Neuronal stem cell (in vitro differentiated cells): ENCODE results near the gene MROH2A.
A peak's percentile ranks its signal among the peaks of the same experiment; 100 is the strongest.

ENCODE experiments used
- DNase-seq: peaks from one replicate; pipeline ENCODE4 v3.0.0-alpha.2; 2013; ENCODE audit warnings: low spot score
- H2AFZ ChIP-seq: one replicate; pipeline ENCODE4 v1.6.1; 2013; ENCODE audit warnings: mild to moderate bottlenecking, low read length, inconsistent platforms
- H2AK5ac ChIP-seq: 2 replicates; pipeline ENCODE4 v1.6.1; 2013; ENCODE audit warnings: low read depth, mild to moderate bottlenecking, inconsistent platforms, low read length, moderate library complexity, mixed read lengths
- H2BK120ac ChIP-seq: 2 replicates; pipeline ENCODE4 v1.6.1; 2013; ENCODE audit warnings: low read depth, mild to moderate bottlenecking, inconsistent platforms, low read length, moderate library complexity, mixed read lengths
- H2BK12ac ChIP-seq: one replicate; pipeline ENCODE4 v1.6.1; 2013; ENCODE audit warnings: low read length, inconsistent platforms
- H2BK15ac ChIP-seq: 2 replicates; pipeline ENCODE4 v1.6.1; 2013; ENCODE audit warnings: mild to moderate bottlenecking, low read length, inconsistent platforms, mixed read lengths
- H2BK5ac ChIP-seq: one replicate; pipeline ENCODE4 v1.6.1; 2013; ENCODE audit warnings: inconsistent platforms, mild to moderate bottlenecking, low read length, moderate library complexity
- H3K14ac ChIP-seq: one replicate; pipeline ENCODE4 v1.6.1; 2013; ENCODE audit warnings: low read length, inconsistent platforms
- H3K18ac ChIP-seq: 2 replicates; pipeline ENCODE4 v1.6.1; 2013; ENCODE audit warnings: low read length, inconsistent platforms
- H3K23ac ChIP-seq: 2 replicates; pipeline ENCODE4 v1.6.1; 2013; ENCODE audit warnings: low read depth, mild to moderate bottlenecking, mixed read lengths, low read length, inconsistent platforms; ENCODE audit not compliant: poor library complexity
- H3K27ac ChIP-seq: replicated peaks from 3 replicates; pipeline ENCODE4 v1.5.1; 2013; ENCODE audit warnings: low read length, inconsistent platforms
- H3K27me3 ChIP-seq, 3 experiments: 2 replicates each; pipeline ENCODE4 v1.6.1; 2013; ENCODE audit warnings: low read length in 3 of 3, mild to moderate bottlenecking in 2 of 3, inconsistent platforms in 1 of 3, low read depth in 1 of 3, mixed read lengths in 1 of 3, moderate library complexity in 1 of 3; ENCODE audit not compliant: control insufficient read depth in 3 of 3, insufficient read depth in 3 of 3
- H3K36me3 ChIP-seq, 2 donors: replicated peaks in 1 of 2; 2 replicates each; pipeline ENCODE4 v1.6.1; 2013; ENCODE audit warnings: low read length in 2 of 2; ENCODE audit not compliant: control insufficient read depth in 2 of 2, insufficient read depth in 2 of 2
- H3K4ac ChIP-seq: 2 replicates; pipeline ENCODE4 v1.6.1; 2013; ENCODE audit warnings: inconsistent platforms, mild to moderate bottlenecking, low read length, moderate library complexity
- H3K4me1 ChIP-seq, 2 donors: 1 replicate in 1 of 2; 2 replicates in 1 of 2; pipeline ENCODE4 v1.6.1; 2013; ENCODE audit warnings: low read length in 2 of 2, low read depth in 1 of 2; ENCODE audit not compliant: control insufficient read depth in 2 of 2, insufficient read depth in 1 of 2
- H3K4me2 ChIP-seq: one replicate; pipeline ENCODE4 v1.6.1; 2013; ENCODE audit warnings: mild to moderate bottlenecking, low read length, inconsistent platforms; ENCODE audit not compliant: insufficient read depth, poor library complexity, severe bottlenecking
- H3K4me3 ChIP-seq, 2 donors: 2 replicates each; pipeline ENCODE4 v1.5.1; 2013; ENCODE audit warnings: low read length in 2 of 2, mild to moderate bottlenecking in 2 of 2, inconsistent platforms in 1 of 2, moderate library complexity in 1 of 2
- H3K79me1 ChIP-seq: one replicate; pipeline ENCODE4 v1.6.1; 2013; ENCODE audit warnings: low read depth, mild to moderate bottlenecking, inconsistent platforms, low read length, moderate library complexity
- H3K9ac ChIP-seq: one replicate; pipeline ENCODE4 v1.6.1; 2013; ENCODE audit warnings: mild to moderate bottlenecking, low read depth, low read length, inconsistent platforms; ENCODE audit not compliant: poor library complexity
- H3K9me3 ChIP-seq, 2 donors: replicated peaks in 1 of 2; 2 replicates each; pipeline versions ENCODE3 to v1.6.1; 2013; ENCODE audit warnings: low read length in 2 of 2, mild to moderate bottlenecking in 2 of 2, inconsistent platforms in 1 of 2, low read depth in 1 of 2, mixed read lengths in 1 of 2, moderate library complexity in 1 of 2; ENCODE audit not compliant: control insufficient read depth in 2 of 2, insufficient read depth in 1 of 2
- H4K8ac ChIP-seq: one replicate; pipeline ENCODE4 v1.6.1; 2013; ENCODE audit warnings: low read depth, mild to moderate bottlenecking, inconsistent platforms, low read length, moderate library complexity
- H4K91ac ChIP-seq: one replicate; pipeline ENCODE4 v1.6.1; 2013; ENCODE audit warnings: low read length, low read depth, mild to moderate bottlenecking, inconsistent platforms; ENCODE audit not compliant: poor library complexity
- WGBS, 2 donors: extraction: QIAGEN DNeasy Blood & Tissue Kit; methylation state at CpG; one replicate each; pipeline ENCODE4 v1.1.7; 2013; ENCODE audit warnings: missing lambda C conversion rate in 2 of 2, mixed read lengths in 1 of 2; ENCODE audit not compliant: insufficient read length in 2 of 2, insufficient replicate concordance in 1 of 2; ENCODE audit errors: extremely low coverage in 2 of 2; 5-methylcytosine and 5-hydroxymethylcytosine counted together

MROH2A gene

DNA sequence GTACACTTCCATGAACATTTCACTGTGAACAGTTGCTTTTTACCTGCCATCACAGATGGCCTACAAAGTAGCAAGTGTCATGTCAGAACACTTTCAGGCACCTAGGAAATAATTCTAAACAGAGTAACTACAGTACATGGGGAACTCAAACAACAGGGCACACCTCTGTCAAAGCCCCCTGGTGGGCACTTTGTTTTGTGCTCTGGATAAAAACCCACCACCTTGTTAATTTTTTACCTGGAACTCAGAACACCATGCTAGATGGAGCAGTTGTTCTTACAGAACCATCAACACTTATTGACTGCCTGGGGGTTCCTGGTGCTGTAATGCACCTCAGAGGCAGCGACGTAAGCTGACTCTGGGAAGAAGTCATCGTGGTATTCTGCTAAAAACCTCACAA is 87.7 kb downstream of the MROH2A start:
- H2BK15ac ChIP-seq = no peak overlapping the region

GRCh38 chr2:233866479-233866878 is 88.3 kb downstream of the MROH2A start:
- Histone ChIP-seq H3K18ac (no peak overlapping the region), H2BK15ac (no peak overlapping the region), H4K91ac (no peak overlapping the region), H3K23ac (no peak overlapping the region), H3K4me3 (no peak overlapping the region), H2AK5ac (no peak overlapping the region), H3K27me3 (peaks cover 0 to 6% (median 0%) of the 10 kb centered on the region in 3 experiments), H3K79me1 (peaks cover 1% of the 10 kb centered on the region), H3K27ac (no peak overlapping the region), H3K4me2 (no peak overlapping the region), H2AFZ (no peak overlapping the region), H4K8ac (no peak overlapping the region), H3K14ac (peak overlapping the region; percentile 56), H3K9me3 (peaks cover 0 to 7% of the 10 kb centered on the region in 2 donors), H2BK120ac (no peak overlapping the region), H3K4me1 (peaks cover 0 to 1% of the 10 kb centered on the region in 2 donors), H3K9ac (no peak overlapping the region), H2BK12ac (no peak overlapping the region), H3K4ac (no peak overlapping the region), H3K36me3 (peaks cover 0 to 10% of the 10 kb centered on the region in 2 donors), H2BK5ac (no peak overlapping the region)
- WGBS, 2 donors = no CpG with 5 or more reads among the region's 11 CpGs
- no peak for DNase-seq

More for the DNA sequence above, 87.7 kb downstream of the MROH2A start:
- Histone ChIP-seq H3K27me3 (peaks cover 0 to 6% (median 0%) of the 10 kb centered on the region in 3 experiments), H3K14ac (no peak overlapping the region), H3K36me3 (peaks cover 0 to 10% of the 10 kb centered on the region in 2 donors), H2BK12ac (no peak overlapping the region), H4K8ac (no peak overlapping the region), H3K9me3 (peaks cover 0 to 7% of the 10 kb centered on the region in 2 donors), H3K27ac (no peak overlapping the region), H3K23ac (no peak overlapping the region), H2AK5ac (no peak overlapping the region), H3K4ac (no peak overlapping the region), H3K4me2 (no peak overlapping the region), H3K79me1 (peaks cover 1% of the 10 kb centered on the region), H2AFZ (no peak overlapping the region), H3K4me3 (no peak overlapping the region), H2BK5ac (no peak overlapping the region), H4K91ac (no peak overlapping the region), H3K18ac (no peak overlapping the region), H2BK120ac (no peak overlapping the region), H3K9ac (no peak overlapping the region), H3K4me1 (peaks cover 0 to 1% of the 10 kb centered on the region in 2 donors)
- no peak for DNase-seq
- no CpG with 5 or more reads among the region's 3 CpGs for WGBS, 2 donors

DNA sequence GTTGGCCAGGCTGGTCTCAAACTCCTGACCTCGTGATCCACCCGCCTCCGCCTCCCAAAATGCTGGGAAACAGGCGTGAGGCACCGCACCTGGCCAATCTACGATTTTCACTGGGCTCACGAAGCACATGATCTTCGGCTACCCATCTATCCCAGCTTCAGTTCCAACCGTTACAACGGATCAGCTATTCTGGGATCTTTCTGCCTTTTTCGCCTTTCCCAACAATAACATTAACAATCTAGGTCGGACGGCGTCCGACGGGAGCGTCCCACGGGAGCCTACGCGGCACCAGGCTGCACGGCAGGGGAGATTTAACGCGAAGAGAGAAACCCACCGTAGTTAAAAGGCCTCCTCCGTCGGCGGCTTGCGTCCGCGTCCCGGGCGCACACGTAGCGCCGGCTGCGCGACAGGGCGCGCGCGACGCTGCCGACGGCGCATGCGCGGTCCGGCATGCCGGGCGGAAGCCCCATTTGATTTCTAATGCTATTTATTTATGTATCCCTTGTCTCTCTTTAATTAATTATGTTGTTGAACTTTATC is 89.9 kb downstream of the MROH2A start, which contains the start of gene MSL3B:
MSL3B (minus strand) TSS at position 394 of the 540 bp plus-strand sequence.
- H3K14ac ChIP-seq = no peak within 1 kb of the TSS
- no peak within 1 kb of the TSS for H2BK15ac ChIP-seq
- H3K18ac ChIP-seq = peak within 1 kb of the TSS; percentile 95
- H3K27ac ChIP-seq = no peak within 1 kb of the TSS
- no peak within 1 kb of the TSS for H2AFZ ChIP-seq
- no peak within 1 kb of the TSS for H2AK5ac ChIP-seq
- H2BK12ac ChIP-seq = no peak within 1 kb of the TSS
- H3K4me1 ChIP-seq = peaks cover 0 to 1% of the 10 kb centered on the region in 2 donors
- H3K9me3 ChIP-seq = peaks cover 0 to 6% of the 10 kb centered on the region in 2 donors
- peaks cover 0 to 10% of the 10 kb centered on the region in 2 donors for H3K36me3 ChIP-seq
- H2BK5ac ChIP-seq = no peak within 1 kb of the TSS
- peak within 1 kb of the TSS; percentile 75 for H3K9ac ChIP-seq
- peak; percentile 26 for DNase-seq
- peaks cover 1% of the 10 kb centered on the region for H3K79me1 ChIP-seq
- H3K23ac ChIP-seq = no peak within 1 kb of the TSS
- WGBS, 2 donors = no CpG with 5 or more reads among the region's 50 CpGs
- no peak within 1 kb of the TSS for H4K8ac ChIP-seq
- peak within 1 kb of the TSS; percentile 54 for H3K4me2 ChIP-seq
- H3K4ac ChIP-seq = no peak within 1 kb of the TSS
- peaks cover 0 to 9% (median 0%) of the 10 kb centered on the region in 3 experiments for H3K27me3 ChIP-seq
- H3K4me3 ChIP-seq = peak within 1 kb of the TSS in 1 of 2 donors; percentile 83
- H2BK120ac ChIP-seq = no peak within 1 kb of the TSS
- no peak within 1 kb of the TSS for H4K91ac ChIP-seq

DNA sequence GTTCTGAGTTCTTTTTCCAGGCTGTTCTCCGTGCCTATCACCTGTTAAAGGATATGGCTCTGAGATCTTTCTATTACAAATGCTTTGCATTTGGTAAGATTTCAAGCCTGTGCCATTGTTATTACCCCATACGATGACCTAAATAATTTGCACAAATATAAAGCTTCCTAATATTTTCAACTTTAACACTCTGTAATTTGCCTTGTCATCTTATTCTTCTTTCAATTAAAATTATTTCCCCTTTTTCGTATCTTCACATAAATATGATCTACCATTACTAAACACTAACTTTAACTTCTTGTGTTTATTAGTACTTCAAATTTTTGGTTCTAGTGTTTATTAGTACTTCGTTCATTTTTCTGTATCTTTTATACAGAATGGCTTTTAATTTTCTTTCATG is 93.3 kb downstream of the MROH2A start:
- no peak for DNase-seq
- H3K14ac ChIP-seq = no peak overlapping the region
- H3K9ac ChIP-seq = no peak overlapping the region
- H4K91ac ChIP-seq = no peak overlapping the region
- H2AK5ac ChIP-seq = no peak overlapping the region
- peaks cover 1% of the 10 kb centered on the region for H3K79me1 ChIP-seq
- peaks cover 0 to 18% (median 0%) of the 10 kb centered on the region in 3 experiments for H3K27me3 ChIP-seq
- no peak overlapping the region for H3K4me2 ChIP-seq
- no peak overlapping the region for H2BK120ac ChIP-seq
- peaks cover 0 to 2% of the 10 kb centered on the region in 2 donors for H3K9me3 ChIP-seq
- H2BK15ac ChIP-seq = no peak overlapping the region
- WGBS, 2 donors = 100% methylated on average over 1 of the region's 4 CpGs
- H2BK5ac ChIP-seq = no peak overlapping the region
- no peak overlapping the region for H3K23ac ChIP-seq
- H4K8ac ChIP-seq = no peak overlapping the region
- H3K4me3 ChIP-seq = no peak overlapping the region
- H3K4me1 ChIP-seq = no peaks in the 10 kb centered on the region
- H3K4ac ChIP-seq = no peak overlapping the region
- H2AFZ ChIP-seq = no peak overlapping the region
- H3K27ac ChIP-seq = no peak overlapping the region
- peaks cover 0 to 4% of the 10 kb centered on the region in 2 donors for H3K36me3 ChIP-seq
- no peak overlapping the region for H2BK12ac ChIP-seq
- no peak overlapping the region for H3K18ac ChIP-seq
